ENCODE data around the gene CDH4. TPM values are rescaled to one million over a fixed set of nuclear protein-coding genes. Genes with fewer than 3 reads are reported as not detected.

Gene CDH4
- total and polyA plus RNA-seq, 2 donors from 2014 or later, result 1.1 TPM; not detected in 1

DNA sequence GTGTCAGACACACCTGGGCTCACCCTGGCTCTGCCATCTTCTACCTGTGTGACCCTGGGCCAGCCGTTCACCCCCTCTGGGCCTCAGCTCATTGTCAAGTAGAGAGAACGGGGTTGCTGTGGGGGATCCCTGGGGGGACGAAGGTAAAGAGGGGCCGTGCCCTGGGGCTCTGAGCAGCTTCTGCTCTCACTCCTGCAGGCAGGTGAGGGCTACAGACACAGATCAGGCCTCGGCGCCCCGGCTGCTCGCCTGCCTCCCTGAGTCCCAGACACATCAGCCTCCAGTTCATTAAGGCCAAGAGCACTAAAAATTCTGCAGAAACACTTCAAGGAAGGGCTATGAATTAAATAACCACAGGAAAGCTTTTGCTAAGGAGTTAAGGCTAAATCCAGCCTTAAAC is 394.4 kb downstream of the CDH4 start:
- DNase-seq (no peak), FAIRE-seq (no peak)
- TF ChIP-seq, protein P1, sequence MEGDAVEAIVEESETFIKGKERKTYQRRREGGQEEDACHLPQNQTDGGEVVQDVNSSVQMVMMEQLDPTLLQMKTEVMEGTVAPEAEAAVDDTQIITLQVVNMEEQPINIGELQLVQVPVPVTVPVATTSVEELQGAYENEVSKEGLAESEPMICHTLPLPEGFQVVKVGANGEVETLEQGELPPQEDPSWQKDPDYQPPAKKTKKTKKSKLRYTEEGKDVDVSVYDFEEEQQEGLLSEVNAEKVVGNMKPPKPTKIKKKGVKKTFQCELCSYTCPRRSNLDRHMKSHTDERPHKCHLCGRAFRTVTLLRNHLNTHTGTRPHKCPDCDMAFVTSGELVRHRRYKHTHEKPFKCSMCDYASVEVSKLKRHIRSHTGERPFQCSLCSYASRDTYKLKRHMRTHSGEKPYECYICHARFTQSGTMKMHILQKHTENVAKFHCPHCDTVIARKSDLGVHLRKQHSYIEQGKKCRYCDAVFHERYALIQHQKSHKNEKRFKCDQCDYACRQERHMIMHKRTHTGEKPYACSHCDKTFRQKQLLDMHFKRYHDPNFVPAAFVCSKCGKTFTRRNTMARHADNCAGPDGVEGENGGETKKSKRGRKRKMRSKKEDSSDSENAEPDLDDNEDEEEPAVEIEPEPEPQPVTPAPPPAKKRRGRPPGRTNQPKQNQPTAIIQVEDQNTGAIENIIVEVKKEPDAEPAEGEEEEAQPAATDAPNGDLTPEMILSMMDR (IDR thresholded peaks at IDR 0.05; ENCODE audit: borderline replicate concordance, extremely low read depth, insufficient read depth), result no peak
- no peak overlapping the region for H3K4me3 ChIP-seq (ENCODE audit: low read length in 3 of 3)
- peaks cover 0 to 3% (median 0%) of the 10 kb centered on the region in 3 donors for H3K9me3 ChIP-seq (ENCODE audit: control insufficient read depth in 2 of 3, insufficient read depth in 1 of 3, low read length in 3 of 3)
- H3K36me3 ChIP-seq (ENCODE audit: control insufficient read depth in 2 of 3, insufficient read depth in 3 of 3, low read length in 3 of 3), result no peaks in the 10 kb centered on the region
- H3K27me3 ChIP-seq (ENCODE audit: control insufficient read depth, insufficient read depth, low read length), result no peaks in the 10 kb centered on the region
- intact Hi-C loops (cut with DNase I), result no loop called here
- H3K9ac ChIP-seq (ENCODE audit: low read length in 3 of 3), result no peak overlapping the region
- no peaks in the 10 kb centered on the region for H3K4me1 ChIP-seq (ENCODE audit: control insufficient read depth in 2 of 3, insufficient read depth in 2 of 3, low read depth in 1 of 3, low read length in 3 of 3)
- H3K27ac ChIP-seq (ENCODE audit: low read depth in 2 of 2, low read length in 2 of 2), result no peak overlapping the region

- no peak overlapping the region for H3K27ac ChIP-seq (ENCODE audit: low read depth in 2 of 2, low read length in 2 of 2)
- no peak overlapping the region for H3K4me3 ChIP-seq (ENCODE audit: low read length in 3 of 3)
- FAIRE-seq (no peak), DNase-seq (no peak)
- H3K9ac ChIP-seq (ENCODE audit: low read length in 3 of 3), result no peak overlapping the region
- no peaks in the 10 kb centered on the region for H3K36me3 ChIP-seq (ENCODE audit: control insufficient read depth in 2 of 3, insufficient read depth in 3 of 3, low read length in 3 of 3)
- H3K4me1 ChIP-seq (ENCODE audit: control insufficient read depth in 2 of 3, insufficient read depth in 2 of 3, low read depth in 1 of 3, low read length in 3 of 3), result no peaks in the 10 kb centered on the region
- peaks cover 0 to 3% (median 0%) of the 10 kb centered on the region in 3 donors for H3K9me3 ChIP-seq (ENCODE audit: control insufficient read depth in 2 of 3, insufficient read depth in 1 of 3, low read length in 3 of 3)
- H3K27me3 ChIP-seq (ENCODE audit: control insufficient read depth, insufficient read depth, low read length), result no peaks in the 10 kb centered on the region
- TF ChIP-seq, protein P1 (IDR thresholded peaks at IDR 0.05; ENCODE audit: borderline replicate concordance, extremely low read depth, insufficient read depth), result no peak
- intact Hi-C loops (cut with DNase I), result no loop called here
Measured at GRCh38 chr20:61646986-61647385, 394.9 kb downstream of the CDH4 start.

DNA sequence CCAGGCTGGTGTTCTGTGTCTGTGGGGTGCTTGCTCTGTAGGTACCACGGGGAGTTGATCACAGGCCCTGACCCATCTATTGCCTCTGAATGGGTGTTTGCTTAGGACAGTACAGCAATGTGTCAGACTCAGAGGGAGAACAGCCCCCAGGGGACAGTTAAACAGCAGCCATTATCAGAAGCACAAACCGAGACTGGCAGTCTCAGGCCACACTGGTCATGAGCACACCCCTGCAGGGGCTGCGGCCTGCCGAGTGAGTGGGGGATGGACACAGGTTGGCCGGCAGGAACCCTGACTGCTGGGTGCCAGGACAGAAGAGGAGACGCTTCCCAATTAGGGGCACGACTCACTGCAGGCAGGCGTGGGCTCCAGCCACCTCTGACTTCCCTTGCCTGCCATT is 395.6 kb downstream of the CDH4 start:
- FAIRE-seq, result no peak
- no peaks in the 10 kb centered on the region for H3K27me3 ChIP-seq (ENCODE audit: control insufficient read depth, insufficient read depth, low read length)
- H3K4me3 ChIP-seq (ENCODE audit: low read length in 3 of 3), result no peak overlapping the region
- H3K27ac ChIP-seq (ENCODE audit: low read depth in 2 of 2, low read length in 2 of 2), result no peak overlapping the region
- peaks cover 0 to 3% (median 0%) of the 10 kb centered on the region in 3 donors for H3K9me3 ChIP-seq (ENCODE audit: control insufficient read depth in 2 of 3, insufficient read depth in 1 of 3, low read length in 3 of 3)
- H3K9ac ChIP-seq (ENCODE audit: low read length in 3 of 3), result no peak overlapping the region
- no peaks in the 10 kb centered on the region for H3K36me3 ChIP-seq (ENCODE audit: control insufficient read depth in 2 of 3, insufficient read depth in 3 of 3, low read length in 3 of 3)
- TF ChIP-seq, protein P1 (IDR thresholded peaks at IDR 0.05; ENCODE audit: borderline replicate concordance, extremely low read depth, insufficient read depth), result no peak
- H3K4me1 ChIP-seq (ENCODE audit: control insufficient read depth in 2 of 3, insufficient read depth in 2 of 3, low read depth in 1 of 3, low read length in 3 of 3), result no peaks in the 10 kb centered on the region
- intact Hi-C loops (cut with DNase I), result no loop called here
- DNase-seq, result no peak

All from kidney (tissue), 14 donors.